GM12801 (cell line): ENCODE results near the gene MYOG.

Experiments used
- TF ChIP-seq, protein P1 (sequence below): IDR thresholded peaks from one replicate; pipeline ENCODE4 v1.5.1; 2011; ENCODE audit warnings: control low read depth; ENCODE audit not compliant: insufficient read length; ENCODE audit errors: extremely low read depth

Gene MYOG

DNA sequence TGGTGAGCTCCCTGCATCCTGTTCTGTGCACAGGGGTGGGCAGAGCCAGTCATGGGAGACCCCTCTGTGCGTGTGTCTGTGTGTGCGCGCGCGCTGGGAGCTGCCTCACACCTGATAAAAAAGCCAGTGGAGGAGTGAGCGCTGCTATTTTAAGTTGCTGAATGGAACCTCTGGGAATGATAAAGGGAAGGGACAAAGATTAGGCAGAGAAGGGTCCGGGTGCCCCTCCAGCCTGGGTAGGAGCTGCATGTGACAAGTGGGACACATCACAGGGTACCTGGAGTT is 42.6 kb upstream of the MYOG start:
- TF ChIP-seq, protein P1, sequence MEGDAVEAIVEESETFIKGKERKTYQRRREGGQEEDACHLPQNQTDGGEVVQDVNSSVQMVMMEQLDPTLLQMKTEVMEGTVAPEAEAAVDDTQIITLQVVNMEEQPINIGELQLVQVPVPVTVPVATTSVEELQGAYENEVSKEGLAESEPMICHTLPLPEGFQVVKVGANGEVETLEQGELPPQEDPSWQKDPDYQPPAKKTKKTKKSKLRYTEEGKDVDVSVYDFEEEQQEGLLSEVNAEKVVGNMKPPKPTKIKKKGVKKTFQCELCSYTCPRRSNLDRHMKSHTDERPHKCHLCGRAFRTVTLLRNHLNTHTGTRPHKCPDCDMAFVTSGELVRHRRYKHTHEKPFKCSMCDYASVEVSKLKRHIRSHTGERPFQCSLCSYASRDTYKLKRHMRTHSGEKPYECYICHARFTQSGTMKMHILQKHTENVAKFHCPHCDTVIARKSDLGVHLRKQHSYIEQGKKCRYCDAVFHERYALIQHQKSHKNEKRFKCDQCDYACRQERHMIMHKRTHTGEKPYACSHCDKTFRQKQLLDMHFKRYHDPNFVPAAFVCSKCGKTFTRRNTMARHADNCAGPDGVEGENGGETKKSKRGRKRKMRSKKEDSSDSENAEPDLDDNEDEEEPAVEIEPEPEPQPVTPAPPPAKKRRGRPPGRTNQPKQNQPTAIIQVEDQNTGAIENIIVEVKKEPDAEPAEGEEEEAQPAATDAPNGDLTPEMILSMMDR = no peak

GRCh38 chr1:203127666-203128430 is 42.0 kb upstream of the MYOG start, which contains the start of gene ADORA1:
Gene ADORA1, plus strand, starts transcription at chr1:203127726. Its CDS starts 1,116 bp downstream, at chr1:203128842.
- TF ChIP-seq, protein P1 = no peak

DNA sequence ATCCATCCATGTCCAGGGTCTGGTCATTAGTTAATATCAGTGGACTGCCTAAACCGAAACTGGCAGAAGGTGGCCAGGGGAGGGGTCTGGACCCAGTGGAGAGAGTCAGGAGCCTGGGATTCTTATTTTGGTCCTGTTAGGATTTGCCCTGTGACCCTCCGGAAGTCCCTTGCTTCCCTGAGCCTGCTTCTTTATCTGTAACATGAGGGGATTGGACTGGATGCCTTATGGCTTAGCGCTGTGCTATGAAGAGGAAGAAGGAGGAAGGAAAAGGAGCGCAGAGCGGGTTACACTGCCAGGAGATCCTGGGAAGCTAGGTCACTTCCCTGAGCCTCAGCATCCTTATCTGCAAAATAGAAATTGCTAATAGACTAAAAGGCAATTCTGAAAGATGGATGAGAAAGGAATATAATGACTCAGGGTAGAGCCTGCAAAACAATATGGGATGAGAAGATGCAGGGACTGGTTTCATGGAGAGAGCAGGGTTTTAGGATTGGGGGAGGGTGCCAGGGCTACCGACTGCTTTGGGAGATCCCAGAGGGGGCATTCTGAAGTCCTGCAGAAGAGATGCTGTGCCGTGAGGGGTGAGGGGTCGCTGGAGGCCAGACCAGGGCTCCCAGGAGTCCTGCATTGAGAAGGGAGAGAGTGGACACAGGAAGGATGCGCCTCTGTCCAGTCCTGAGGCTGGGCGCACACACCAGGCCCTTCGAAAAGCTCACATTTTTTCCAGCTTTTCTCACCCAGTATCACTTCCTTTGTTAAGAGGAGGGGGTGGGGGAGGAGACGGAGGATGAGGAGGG is 41.3 kb upstream of the MYOG start:
- TF ChIP-seq, protein P1 = no peak

GRCh38 chr1:203126151-203126865 is 40.5 kb upstream of the MYOG start:
- TF ChIP-seq, protein P1 = no peak

DNA sequence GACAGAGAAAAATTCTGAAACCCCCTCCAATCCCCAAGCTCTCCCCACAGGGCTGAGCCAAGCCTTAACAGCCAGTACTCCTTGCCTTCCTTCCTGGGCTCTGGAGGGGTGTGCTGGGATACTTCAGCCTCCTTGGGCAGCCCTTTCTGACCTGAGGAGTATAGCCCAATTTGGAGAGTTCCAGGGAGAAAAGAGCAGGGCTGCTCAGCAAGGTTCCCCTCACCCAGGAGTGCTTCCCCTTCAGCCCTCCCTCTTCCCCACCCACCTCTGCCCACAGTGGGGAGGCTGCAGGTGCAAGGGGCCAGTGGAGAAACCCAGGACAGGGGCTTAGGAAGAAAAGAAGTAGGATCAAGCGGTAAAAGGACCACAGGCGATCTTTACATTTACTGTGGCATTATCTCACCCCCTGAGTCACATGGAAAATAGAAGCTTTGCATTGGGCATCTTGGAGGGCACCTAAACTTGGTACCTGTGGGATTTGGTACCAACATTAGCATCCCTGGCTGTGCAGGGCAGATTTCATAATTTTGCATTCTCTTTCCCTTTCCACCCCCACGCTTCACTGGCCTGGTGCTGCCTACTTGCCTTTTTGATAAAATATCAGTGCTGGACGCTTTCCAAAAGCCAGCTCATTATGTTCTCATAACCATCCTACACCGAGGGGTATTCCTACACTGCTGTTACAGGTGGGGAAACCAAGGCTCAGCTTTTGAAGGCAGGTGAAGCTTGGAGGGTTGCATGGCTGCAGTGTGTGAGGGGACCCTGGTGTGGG is 38.9 kb upstream of the MYOG start:
- TF ChIP-seq, protein P1 = no peak

- TF ChIP-seq, protein P1 = no peak
These were observed 38.2 kb upstream of the MYOG start for GRCh38 chr1:203124011-203124410.

GRCh38 chr1:203122159-203122558 is 36.3 kb upstream of the MYOG start:
- TF ChIP-seq, protein P1 = no peak
